T-helper 17 cell (primary cell): ENCODE data around the gene HOXC9. TPM values are rescaled to one million over a fixed set of nuclear protein-coding genes. Genes with fewer than 3 reads are reported as not detected.

ENCODE experiments used
- ATAC-seq: fragments of 150-1000 bp; cut with Tn5 transposase; 2 replicates; pipeline ENCODE4 v1.10.0; 2021; ENCODE audit warnings: mild to moderate bottlenecking, moderate library complexity
- DNase-seq, 3 donors: peaks; one replicate each; pipeline versions ENCODE4 v3.0.0 to v3.0.0-alpha.2; 2020 to 2021
- H3K9me3 ChIP-seq: one replicate; pipeline ENCODE4 v1.7.0; 2013; ENCODE audit warnings: low read length, mild to moderate bottlenecking; ENCODE audit not compliant: control insufficient read depth, poor library complexity, severe bottlenecking
- H3K27ac Mint-ChIP-seq: one replicate; pipeline ENCODE4 v1.8.0; 2022; ENCODE audit warnings: mild to moderate bottlenecking, moderate library complexity, mixed read lengths
- H3K27me3 Mint-ChIP-seq: one replicate; pipeline ENCODE4 v1.8.0; 2022; ENCODE audit warnings: mixed read lengths
- H3K36me3 Mint-ChIP-seq: one replicate; pipeline ENCODE4 v1.8.0; 2022; ENCODE audit warnings: low read depth, mixed read lengths
- H3K4me1 Mint-ChIP-seq: one replicate; pipeline ENCODE4 v1.8.0; 2022; ENCODE audit warnings: mild to moderate bottlenecking, mixed read lengths
- H3K4me3 Mint-ChIP-seq: one replicate; pipeline ENCODE4 v1.8.0; 2022; ENCODE audit warnings: mild to moderate bottlenecking, moderate library complexity, mixed read lengths
- total RNA-seq, 4 donors: library from RNA in 2 of 4; stranded (reverse) in 2 of 4; gene quantifications; one replicate each; pipeline ENCODE4 v1.2.3 and lab custom pipeline; 2022 to 2026

The HOXC9 gene
- total RNA-seq, 2 donors from 2014 or later = not detected

GRCh38 chr12:54026640-54027441 lies 26.9 kb downstream of the HOXC9 start:
- no peak overlapping the region for H3K4me3 Mint-ChIP-seq

DNA sequence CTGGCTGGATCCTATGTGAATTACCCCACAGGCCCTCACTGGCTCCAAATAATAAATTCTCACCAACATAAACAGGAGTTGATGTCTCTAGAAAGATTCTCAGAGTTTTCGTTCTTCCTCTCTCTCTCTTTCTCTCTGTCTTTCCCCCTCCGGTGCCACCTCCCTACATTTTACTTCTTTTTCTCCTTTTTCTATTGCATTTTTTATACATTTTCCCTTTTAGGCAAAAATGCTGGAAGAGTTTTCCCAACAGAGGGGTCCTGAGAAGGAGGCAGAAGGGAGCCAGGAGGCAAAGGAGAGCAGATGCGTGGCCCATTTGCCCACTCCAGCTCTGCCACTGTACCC lies 27.5 kb downstream of the HOXC9 start:
- H3K4me3 Mint-ChIP-seq = no peak overlapping the region
- peaks cover 92% of the 10 kb centered on the region for H3K27me3 Mint-ChIP-seq
- DNase-seq (no peak), ATAC-seq (no peak)
- peaks cover 11% of the 10 kb centered on the region for H3K4me1 Mint-ChIP-seq
- H3K9me3 ChIP-seq = peaks cover 6% of the 10 kb centered on the region
- no peak overlapping the region for H3K27ac Mint-ChIP-seq
- H3K36me3 Mint-ChIP-seq = peaks cover 4% of the 10 kb centered on the region

More at GRCh38 chr12:54026640-54027441, 26.9 kb downstream of the HOXC9 start:
- Mint-ChIP-seq H3K4me1 (peaks cover 11% of the 10 kb centered on the region), H3K36me3 (peaks cover 4% of the 10 kb centered on the region), H3K27me3 (peaks cover 92% of the 10 kb centered on the region), H3K27ac (no peak overlapping the region)
- ATAC-seq (no peak), DNase-seq (no peak)
- no peaks in the 10 kb centered on the region for H3K9me3 ChIP-seq

DNA sequence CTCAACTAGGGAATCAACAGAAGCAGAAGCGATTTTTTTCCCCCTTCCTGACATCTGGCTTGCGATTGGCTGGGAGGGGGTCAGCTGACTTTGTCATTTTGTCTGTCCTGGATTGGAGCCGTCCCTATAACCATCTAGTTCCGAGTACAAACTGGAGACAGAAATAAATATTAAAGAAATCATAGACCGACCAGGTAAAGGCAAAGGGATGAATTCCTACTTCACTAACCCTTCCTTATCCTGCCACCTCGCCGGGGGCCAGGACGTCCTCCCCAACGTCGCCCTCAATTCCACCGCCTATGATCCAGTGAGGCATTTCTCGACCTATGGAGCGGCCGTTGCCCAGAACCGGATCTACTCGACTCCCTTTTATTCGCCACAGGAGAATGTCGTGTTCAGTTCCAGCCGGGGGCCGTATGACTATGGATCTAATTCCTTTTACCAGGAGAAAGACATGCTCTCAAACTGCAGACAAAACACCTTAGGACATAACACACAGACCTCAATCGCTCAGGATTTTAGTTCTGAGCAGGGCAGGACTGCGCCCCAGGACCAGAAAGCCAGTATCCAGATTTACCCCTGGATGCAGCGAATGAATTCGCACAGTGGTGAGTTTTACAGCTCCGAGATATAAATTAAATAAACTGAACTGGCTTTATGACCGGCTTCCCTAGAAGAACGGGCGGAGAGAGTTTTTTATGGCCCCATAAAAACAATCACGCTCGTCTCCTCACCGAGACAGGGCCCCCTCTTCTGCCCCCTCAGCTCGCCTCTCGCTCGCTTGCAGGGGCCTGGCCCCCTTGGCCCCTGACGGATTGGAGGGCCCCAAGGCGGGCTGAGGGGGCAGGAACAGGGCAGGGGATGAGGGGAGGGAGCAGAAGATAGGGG lies 28.6 kb downstream of the HOXC9 start, which contains the start of gene HOXC6:
TSS of gene HOXC6 (plus strand) at position 127 of the 888 bp plus-strand sequence. CDS start at position 209, 82 bp downstream.
- H3K27ac Mint-ChIP-seq = peak within 1 kb of the TSS; percentile 19
- H3K27me3 Mint-ChIP-seq = peaks cover 92% of the 10 kb centered on the region
- ATAC-seq (no peak), DNase-seq (no peak)
- peaks cover 12% of the 10 kb centered on the region for H3K4me1 Mint-ChIP-seq
- peaks cover 12% of the 10 kb centered on the region for H3K9me3 ChIP-seq
- H3K36me3 Mint-ChIP-seq = peaks cover 5% of the 10 kb centered on the region
- no peak within 1 kb of the TSS for H3K4me3 Mint-ChIP-seq

DNA sequence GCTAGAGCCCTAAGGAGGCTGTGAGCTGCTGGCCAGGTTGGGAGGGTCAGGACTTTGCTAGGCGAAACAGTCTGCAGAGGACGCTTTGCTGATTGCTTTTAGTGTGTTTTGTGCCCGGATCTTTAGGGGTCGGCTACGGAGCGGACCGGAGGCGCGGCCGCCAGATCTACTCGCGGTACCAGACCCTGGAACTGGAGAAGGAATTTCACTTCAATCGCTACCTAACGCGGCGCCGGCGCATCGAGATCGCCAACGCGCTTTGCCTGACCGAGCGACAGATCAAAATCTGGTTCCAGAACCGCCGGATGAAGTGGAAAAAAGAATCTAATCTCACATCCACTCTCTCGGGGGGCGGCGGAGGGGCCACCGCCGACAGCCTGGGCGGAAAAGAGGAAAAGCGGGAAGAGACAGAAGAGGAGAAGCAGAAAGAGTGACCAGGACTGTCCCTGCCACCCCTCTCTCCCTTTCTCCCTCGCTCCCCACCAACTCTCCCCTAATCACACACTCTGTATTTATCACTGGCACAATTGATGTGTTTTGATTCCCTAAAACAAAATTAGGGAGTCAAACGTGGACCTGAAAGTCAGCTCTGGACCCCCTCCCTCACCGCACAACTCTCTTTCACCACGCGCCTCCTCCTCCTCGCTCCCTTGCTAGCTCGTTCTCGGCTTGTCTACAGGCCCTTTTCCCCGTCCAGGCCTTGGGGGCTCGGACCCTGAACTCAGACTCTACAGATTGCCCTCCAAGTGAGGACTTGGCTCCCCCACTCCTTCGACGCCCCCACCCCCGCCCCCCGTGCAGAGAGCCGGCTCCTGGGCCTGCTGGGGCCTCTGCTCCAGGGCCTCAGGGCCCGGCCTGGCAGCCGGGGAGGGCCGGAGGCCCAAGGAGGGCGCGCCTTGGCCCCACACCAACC lies 29.8 kb downstream of the HOXC9 start:
- peaks cover 6% of the 10 kb centered on the region for H3K36me3 Mint-ChIP-seq
- H3K4me1 Mint-ChIP-seq = peaks cover 15% of the 10 kb centered on the region
- DNase-seq = no peak
- H3K27me3 Mint-ChIP-seq = peaks cover 87% of the 10 kb centered on the region
- H3K9me3 ChIP-seq = peaks cover 12% of the 10 kb centered on the region
- no peak overlapping the region for H3K4me3 Mint-ChIP-seq
- no peak overlapping the region for H3K27ac Mint-ChIP-seq
- ATAC-seq = no peak

- no peak for DNase-seq
- H3K4me3 Mint-ChIP-seq = no peak overlapping the region
Observed at GRCh38 chr12:54030442-54030801, 30.5 kb downstream of the HOXC9 start.

DNA sequence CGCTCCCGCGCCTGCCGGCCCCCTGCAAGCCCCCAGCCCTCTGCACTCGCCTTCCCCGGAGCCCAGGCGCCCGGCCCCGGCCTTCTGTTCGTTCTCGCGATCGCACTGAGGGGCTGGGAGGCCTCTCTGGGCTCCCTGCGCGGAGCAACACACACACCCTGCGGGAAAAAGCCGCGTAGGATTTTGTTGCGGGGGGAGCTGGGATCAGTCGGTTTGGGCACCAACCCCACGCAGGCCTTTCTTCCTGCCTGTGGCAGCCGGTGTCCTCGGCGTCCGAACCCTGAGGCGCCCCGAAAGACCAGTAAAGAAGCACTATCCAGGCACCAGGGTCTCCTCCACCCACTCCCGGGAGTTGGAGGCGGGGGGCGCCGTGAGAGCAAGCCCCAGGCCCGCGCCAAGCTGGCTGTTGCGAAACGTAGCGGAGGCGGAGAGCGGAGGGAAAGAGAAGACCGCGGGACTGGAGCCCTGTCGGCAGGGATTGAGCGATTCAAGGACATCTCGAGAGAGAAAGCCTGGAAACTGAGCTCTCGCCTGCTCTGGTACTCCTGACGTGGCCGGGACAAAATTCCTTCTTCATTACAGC lies 31.0 kb downstream of the HOXC9 start:
- peaks cover 18% of the 10 kb centered on the region for H3K4me1 Mint-ChIP-seq
- peak overlapping the region; percentile 60 for H3K27ac Mint-ChIP-seq
- H3K36me3 Mint-ChIP-seq = peaks cover 9% of the 10 kb centered on the region
- ATAC-seq (no peak), DNase-seq (no peak)
- H3K27me3 Mint-ChIP-seq = peaks cover 90% of the 10 kb centered on the region
- no peak overlapping the region for H3K4me3 Mint-ChIP-seq
- peaks cover 12% of the 10 kb centered on the region for H3K9me3 ChIP-seq

More at GRCh38 chr12:54030442-54030801, 30.5 kb downstream of the HOXC9 start:
- H3K9me3 ChIP-seq = peaks cover 12% of the 10 kb centered on the region
- ATAC-seq = no peak
- Mint-ChIP-seq H3K27me3 (peaks cover 90% of the 10 kb centered on the region), H3K4me1 (peaks cover 18% of the 10 kb centered on the region), H3K36me3 (peaks cover 6% of the 10 kb centered on the region), H3K27ac (peak overlapping the region; percentile 60)

- peaks cover 18% of the 10 kb centered on the region for H3K4me1 Mint-ChIP-seq
Observed at GRCh38 chr12:54031480-54031879, 31.5 kb downstream of the HOXC9 start.

GRCh38 chr12:54032086-54032619 lies 32.2 kb downstream of the HOXC9 start:
- H3K27me3 Mint-ChIP-seq = peaks cover 90% of the 10 kb centered on the region
- peaks cover 12% of the 10 kb centered on the region for H3K9me3 ChIP-seq
- DNase-seq (no peak), ATAC-seq (no peak)
- peaks cover 15% of the 10 kb centered on the region for H3K4me1 Mint-ChIP-seq
- peak overlapping the region; percentile 51 for H3K27ac Mint-ChIP-seq
- peaks cover 9% of the 10 kb centered on the region for H3K36me3 Mint-ChIP-seq
- peak overlapping the region; percentile 28 for H3K4me3 Mint-ChIP-seq

More at GRCh38 chr12:54031480-54031879, 31.5 kb downstream of the HOXC9 start:
- peaks cover 12% of the 10 kb centered on the region for H3K9me3 ChIP-seq
- DNase-seq = no peak
- Mint-ChIP-seq H3K4me3 (no peak overlapping the region), H3K27me3 (peaks cover 90% of the 10 kb centered on the region), H3K36me3 (peaks cover 9% of the 10 kb centered on the region), H3K27ac (no peak overlapping the region)
- ATAC-seq = no peak

DNA sequence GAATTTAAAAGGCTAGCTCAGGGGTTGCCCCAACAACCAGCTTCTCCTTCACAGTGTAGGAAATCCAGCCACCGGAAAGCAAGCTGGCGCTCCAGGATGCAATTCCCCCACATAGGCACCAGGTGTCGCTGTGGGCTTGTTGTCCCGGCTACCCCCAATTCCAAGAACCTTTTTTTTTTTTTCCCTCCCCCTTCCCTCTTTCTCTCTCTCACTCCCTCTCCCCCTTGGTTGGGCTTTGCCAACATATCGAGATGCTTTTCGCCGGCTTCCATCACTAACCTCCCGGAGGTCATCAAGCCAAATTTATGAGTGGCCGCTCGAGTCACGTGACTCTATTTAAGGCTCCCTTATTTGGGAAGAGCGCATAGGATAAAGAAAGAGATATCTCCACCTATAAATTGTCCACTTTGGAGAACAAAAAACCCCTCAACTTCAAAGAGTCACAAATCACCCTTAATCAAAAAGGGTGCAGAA lies 32.7 kb downstream of the HOXC9 start, which contains the start of gene HOXC5:
TSS of gene HOXC5 (plus strand) at position 424 of the 474 bp plus-strand sequence. CDS start 73 bp downstream, outside the sequence.
- Mint-ChIP-seq H3K27ac (peak within 1 kb of the TSS; percentile 63), H3K27me3 (peaks cover 90% of the 10 kb centered on the region), H3K4me3 (peak within 1 kb of the TSS; percentile 79), H3K4me1 (peaks cover 15% of the 10 kb centered on the region), H3K36me3 (peaks cover 5% of the 10 kb centered on the region)
- peak in 1 of 3 donors; percentile 40 for DNase-seq
- peak; percentile 45 for ATAC-seq
- peaks cover 12% of the 10 kb centered on the region for H3K9me3 ChIP-seq

- Mint-ChIP-seq H3K4me1 (peaks cover 15% of the 10 kb centered on the region), H3K27ac (peak overlapping the region; percentile 63), H3K36me3 (peaks cover 5% of the 10 kb centered on the region), H3K27me3 (peaks cover 90% of the 10 kb centered on the region), H3K4me3 (peak overlapping the region; percentile 79)
- ATAC-seq (no peak), DNase-seq (no peak)
- peaks cover 12% of the 10 kb centered on the region for H3K9me3 ChIP-seq
Observed at GRCh38 chr12:54033106-54033979, 33.4 kb downstream of the HOXC9 start.
